Thoracic aorta (tissue), 2 donors: ENCODE data around the gene TRPM3. TPM values are rescaled to one million over a fixed set of nuclear protein-coding genes. Genes with fewer than 3 reads are reported as not detected.

Experiments
- ATAC-seq: fragments of 150-250 bp; one replicate; pipeline ENCODE4 v1.8.0; 2017; ENCODE audit warnings: low read depth; ENCODE audit not compliant: insufficient number of reproducible peaks, low FRiP score
- DNase-seq: peaks from one replicate; pipeline ENCODE4 v3.0.0-alpha.2; 2020; ENCODE audit warnings: low spot score
- H3K27ac ChIP-seq, 2 donors: fragments of 200-600 bp; sonication (generic); 1 replicate in 1 of 2; 2 replicates in 1 of 2; pipeline ENCODE4 v1.5.1; 2016; ENCODE audit warnings: mild to moderate bottlenecking in 2 of 2, moderate library complexity in 2 of 2
- H3K27me3 ChIP-seq: fragments of 200-600 bp; sonication (generic); replicated peaks from 2 replicates; pipeline ENCODE4 v1.6.0; 2016; ENCODE audit warnings: mild to moderate bottlenecking; ENCODE audit not compliant: insufficient read depth
- H3K36me3 ChIP-seq: fragments of 200-600 bp; sonication (generic); one replicate; pipeline ENCODE4 v1.5.1; 2016
- H3K4me1 ChIP-seq, 2 donors: fragments of 200-600 bp; sonication (generic); 1 replicate in 1 of 2; 2 replicates in 1 of 2; pipeline versions ENCODE4 v1.5.1 to v1.6.0; 2016; ENCODE audit warnings: low read depth in 2 of 2, mild to moderate bottlenecking in 1 of 2; ENCODE audit not compliant: control insufficient read depth in 1 of 2
- H3K4me3 ChIP-seq: fragments of 200-600 bp; sonication (generic); 2 replicates; pipeline ENCODE4 v1.5.1; 2016; ENCODE audit warnings: mild to moderate bottlenecking
- H3K9me3 ChIP-seq: fragments of 200-600 bp; sonication (generic); 2 replicates; pipeline ENCODE4 v1.5.1; 2016
- CTCF ChIP-seq: fragments of 200-600 bp; sonication (generic); IDR thresholded peaks from one replicate; pipeline ENCODE4 v1.5.1; 2019; ENCODE audit warnings: antibody characterized with exemption
- total RNA-seq, 2 donors: library from RNA; depleted of rRNA; stranded (reverse); fragments of >200 nt; gene quantifications; one replicate each; pipeline versions ENCODE4 v1.1.0 to v1.2.3, GENCODE V29; 2016

Gene TRPM3
- total RNA-seq, 2 donors from 2014 or later, result 2.1 to 5.0 TPM

DNA sequence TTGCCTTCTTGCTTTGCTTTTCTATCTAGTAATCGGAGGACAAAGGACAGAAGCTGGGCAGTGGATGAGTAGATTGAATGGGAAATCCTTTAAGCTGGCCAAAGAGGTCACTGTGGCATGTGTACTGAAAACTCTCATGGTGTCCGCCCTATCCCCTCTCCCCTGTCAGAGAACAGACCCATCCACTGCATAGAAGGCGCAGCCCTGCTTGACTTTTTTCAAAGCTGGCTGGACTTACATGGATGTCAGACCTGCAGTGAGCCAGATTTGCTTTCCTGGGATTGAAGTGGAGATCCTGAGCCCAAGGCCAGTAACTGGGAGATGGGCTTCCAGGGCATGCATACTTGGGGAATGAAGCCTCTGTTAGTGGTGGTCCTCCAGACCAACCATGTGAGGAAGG lies 329.5 kb downstream of the TRPM3 start:
- no peak for ATAC-seq
- Histone ChIP-seq H3K27ac (no peak overlapping the region), H3K9me3 (no peaks in the 10 kb centered on the region), H3K27me3 (no peaks in the 10 kb centered on the region), H3K36me3 (no peaks in the 10 kb centered on the region), H3K4me3 (no peak overlapping the region), H3K4me1 (no peaks in the 10 kb centered on the region)
- DNase-seq, result no peak
- TF ChIP-seq CTCF, result no peak

GRCh38 chr9:70789086-70789485 lies 332.3 kb downstream of the TRPM3 start:
- no peaks in the 10 kb centered on the region for H3K9me3 ChIP-seq
- H3K27me3 ChIP-seq, result no peaks in the 10 kb centered on the region
- no peak overlapping the region for H3K27ac ChIP-seq
- no peak overlapping the region for H3K4me3 ChIP-seq
- ATAC-seq, result no peak
- H3K4me1 ChIP-seq, result peaks cover 0 to 10% of the 10 kb centered on the region in 2 donors
- no peak for DNase-seq
- no peak for TF ChIP-seq CTCF
- no peaks in the 10 kb centered on the region for H3K36me3 ChIP-seq

- no peak for ATAC-seq
- no peaks in the 10 kb centered on the region for H3K9me3 ChIP-seq
- H3K27ac ChIP-seq, result no peak overlapping the region
- no peak for TF ChIP-seq CTCF
- DNase-seq, result no peak
- H3K4me3 ChIP-seq, result no peak overlapping the region
- H3K27me3 ChIP-seq, result no peaks in the 10 kb centered on the region
- H3K4me1 ChIP-seq, result peaks cover 0 to 10% of the 10 kb centered on the region in 2 donors
- no peaks in the 10 kb centered on the region for H3K36me3 ChIP-seq
Observed at GRCh38 chr9:70784456-70784855, 337.0 kb downstream of the TRPM3 start.

GRCh38 chr9:70778568-70778967 lies 342.9 kb downstream of the TRPM3 start:
- H3K9me3 ChIP-seq, result no peaks in the 10 kb centered on the region
- H3K27ac ChIP-seq, result no peak overlapping the region
- no peak overlapping the region for H3K4me3 ChIP-seq
- DNase-seq (no peak), ATAC-seq (no peak)
- no peaks in the 10 kb centered on the region for H3K36me3 ChIP-seq
- H3K4me1 ChIP-seq, result no peaks in the 10 kb centered on the region
- no peak for TF ChIP-seq CTCF
- H3K27me3 ChIP-seq, result no peaks in the 10 kb centered on the region

DNA sequence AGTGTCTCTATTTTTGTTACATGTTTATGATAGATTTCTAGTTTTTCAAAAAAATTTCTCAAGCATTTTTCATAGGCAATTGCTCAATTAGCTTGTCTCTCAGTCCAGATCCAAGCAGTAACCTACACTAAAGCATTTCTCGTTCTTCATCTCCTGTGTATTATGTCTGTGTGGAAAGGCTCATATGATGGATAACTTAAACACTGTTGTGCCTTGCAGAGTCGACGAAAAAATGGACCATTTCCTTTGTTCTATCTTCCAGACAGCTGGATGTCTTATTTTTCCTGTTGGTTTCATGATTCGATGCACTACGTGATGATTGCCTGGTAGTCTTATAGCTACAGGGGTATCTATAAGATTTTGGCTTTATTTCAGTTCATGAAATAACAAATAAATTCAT lies 347.8 kb downstream of the TRPM3 start:
- Histone ChIP-seq H3K9me3 (no peaks in the 10 kb centered on the region), H3K4me1 (no peaks in the 10 kb centered on the region), H3K36me3 (no peaks in the 10 kb centered on the region), H3K27me3 (no peaks in the 10 kb centered on the region), H3K27ac (no peak overlapping the region), H3K4me3 (no peak overlapping the region)
- DNase-seq (no peak), ATAC-seq (no peak)
- no peak for TF ChIP-seq CTCF
